GM11168 (cell line): ENCODE measurements around the gene NIT1.

Experiments
- in situ Hi-C: fragments of 300-500 bp; cut with MboI; formaldehyde crosslinking; loops from one replicate; pipeline ENCODE4 v1.12.0; 2022; ENCODE audit warnings: low sequenced_read_pairs; ENCODE audit not compliant: unreplicated experiment

The NIT1 gene, protein sequence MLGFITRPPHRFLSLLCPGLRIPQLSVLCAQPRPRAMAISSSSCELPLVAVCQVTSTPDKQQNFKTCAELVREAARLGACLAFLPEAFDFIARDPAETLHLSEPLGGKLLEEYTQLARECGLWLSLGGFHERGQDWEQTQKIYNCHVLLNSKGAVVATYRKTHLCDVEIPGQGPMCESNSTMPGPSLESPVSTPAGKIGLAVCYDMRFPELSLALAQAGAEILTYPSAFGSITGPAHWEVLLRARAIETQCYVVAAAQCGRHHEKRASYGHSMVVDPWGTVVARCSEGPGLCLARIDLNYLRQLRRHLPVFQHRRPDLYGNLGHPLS

DNA sequence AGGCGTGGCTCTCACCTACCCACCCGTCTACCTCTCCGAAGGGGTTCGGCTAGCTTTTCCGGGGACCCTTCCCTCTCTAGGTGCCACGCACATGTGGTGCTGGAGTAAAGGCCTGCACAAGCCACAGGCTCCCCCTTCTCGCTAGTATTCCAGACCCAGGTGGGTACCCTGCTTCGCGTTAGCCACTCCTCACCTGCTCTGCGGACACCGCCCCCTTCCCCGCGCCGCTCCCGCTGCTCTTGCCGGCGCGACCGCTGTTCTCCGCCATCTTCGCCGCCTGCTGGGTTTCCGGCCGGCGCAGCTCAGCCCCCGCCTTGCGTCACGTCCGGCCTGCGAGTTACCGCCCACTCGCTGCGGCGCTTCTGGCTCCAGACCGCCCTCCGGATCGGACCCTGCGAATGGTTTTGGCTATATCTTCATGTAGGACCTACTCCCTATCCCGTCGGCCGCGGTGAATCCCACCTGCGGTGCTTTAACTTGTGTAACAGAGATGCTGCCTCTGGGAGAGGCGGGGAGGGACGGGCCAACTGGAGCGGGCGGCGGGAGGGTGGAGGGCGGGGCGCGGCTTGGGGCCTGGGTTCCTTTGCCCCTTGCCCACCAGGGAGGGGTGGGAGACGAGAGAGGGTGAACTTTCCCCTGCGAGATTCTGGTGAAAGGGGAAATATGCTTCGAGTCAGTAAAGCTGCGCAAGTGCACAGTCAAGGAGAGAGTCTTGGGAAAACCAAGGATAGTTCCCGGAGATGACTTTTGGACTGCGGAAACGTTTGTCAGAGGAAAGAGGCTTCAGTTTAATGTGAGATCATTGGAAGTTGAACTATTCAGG is at the start of gene NIT1, which contains the start of gene PFDN2:
TSS of gene NIT1 (plus strand) at position 347 of the 823 bp plus-strand sequence. CDS start at position 419, 72 bp downstream.
TSS of gene PFDN2 (minus strand) at position 279 of the 823 bp plus-strand sequence. CDS start at position 268, 11 bp downstream.
- in situ Hi-C loops: no loop called here

DNA sequence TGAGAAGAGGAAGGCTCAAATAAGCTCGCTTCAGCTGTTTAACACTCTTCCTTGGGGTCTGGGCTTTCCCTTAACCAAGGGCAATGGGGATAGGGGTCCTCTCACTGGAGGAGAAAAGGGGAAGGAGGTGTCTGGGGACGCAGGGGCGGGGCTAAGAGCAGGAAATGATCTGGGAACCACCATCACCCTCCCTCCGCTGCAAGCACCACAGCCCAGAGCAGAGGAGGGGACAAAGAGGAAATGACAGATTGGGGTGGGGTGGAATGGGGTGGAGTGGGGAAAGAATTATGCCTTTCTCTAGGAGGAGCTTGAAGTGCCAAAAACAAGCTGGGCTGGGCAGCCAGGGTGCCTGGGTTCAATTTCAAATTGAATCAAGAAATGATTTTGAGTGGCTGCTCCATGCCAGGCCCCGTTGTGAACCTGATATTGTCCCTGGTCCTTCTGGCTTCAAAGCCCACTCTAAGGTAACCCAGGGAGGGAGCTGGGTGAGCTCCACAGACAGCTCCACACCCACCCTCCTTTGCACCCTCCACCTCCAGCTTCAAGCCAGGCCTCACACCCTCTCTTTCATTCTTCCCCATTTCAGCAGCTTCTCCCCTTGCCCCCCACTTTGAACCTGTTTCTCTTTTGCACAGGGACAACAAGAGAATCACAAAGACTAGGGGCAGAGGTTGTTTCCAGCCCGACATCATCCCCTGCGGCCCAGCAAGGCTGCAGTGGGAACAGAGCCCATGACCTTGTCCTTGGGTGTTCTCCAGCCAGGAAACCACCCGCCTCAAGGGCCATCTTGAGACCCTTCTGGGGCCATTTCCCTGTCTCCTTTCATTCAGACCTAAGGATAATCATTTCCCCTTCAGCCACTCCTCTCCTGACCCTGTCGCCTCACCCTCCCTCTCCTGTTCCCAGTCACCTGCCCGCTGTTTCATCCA is 49.3 kb upstream of the NIT1 start:
- in situ Hi-C loops: no loop called here

DNA sequence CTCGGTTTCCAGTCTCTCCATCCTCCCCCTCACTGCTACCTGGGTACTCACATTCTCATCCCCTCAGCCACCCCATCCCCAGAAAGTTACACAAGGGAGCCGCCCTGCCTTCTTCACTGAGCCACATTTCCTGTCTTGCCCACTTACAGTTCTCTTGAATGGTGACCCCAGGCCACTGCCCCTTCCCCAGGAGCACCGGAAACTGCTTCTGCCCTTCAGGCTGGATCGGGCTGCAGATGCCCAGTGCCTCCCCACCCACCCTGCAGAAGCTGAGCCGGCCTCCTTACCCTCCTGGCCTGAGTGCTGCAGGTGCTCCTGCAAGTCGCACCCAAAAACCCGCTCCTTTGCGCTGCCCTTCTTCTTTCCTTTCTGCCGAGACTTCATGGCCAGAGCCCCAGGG is 48.7 kb upstream of the NIT1 start:
- in situ Hi-C loops: no loop called here

DNA sequence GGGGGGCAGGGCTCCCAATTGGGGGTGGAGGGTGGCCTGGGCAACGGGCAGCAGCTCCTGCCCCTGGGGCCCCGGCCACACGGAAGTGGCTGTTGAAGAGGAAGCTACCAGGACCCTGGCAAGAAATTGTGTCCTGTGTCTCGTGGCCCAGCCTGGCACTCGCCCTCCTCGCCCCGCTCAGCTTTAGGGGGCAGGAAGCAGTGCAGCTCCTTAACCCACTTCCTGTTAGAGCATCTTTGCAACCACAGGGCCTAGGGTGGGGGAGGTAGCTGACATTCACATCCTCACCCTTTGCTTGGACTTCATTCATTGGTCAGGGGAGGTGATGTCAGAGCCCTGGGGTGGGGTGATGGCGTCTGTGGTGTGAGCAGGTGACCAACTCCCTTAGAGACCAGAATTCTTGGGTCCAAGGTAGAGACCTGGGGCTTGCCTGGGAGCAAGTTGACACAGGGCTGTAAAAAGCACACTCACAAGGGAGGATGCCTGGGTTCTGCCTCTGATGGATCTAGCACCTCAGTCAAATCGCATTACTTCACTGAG is 48.1 kb upstream of the NIT1 start, which contains the start of gene ARHGAP30:
TSS of gene ARHGAP30 (minus strand) at position 161 of the 540 bp plus-strand sequence. CDS start 267 bp downstream, outside the sequence.
- in situ Hi-C loops: no loop called here

DNA sequence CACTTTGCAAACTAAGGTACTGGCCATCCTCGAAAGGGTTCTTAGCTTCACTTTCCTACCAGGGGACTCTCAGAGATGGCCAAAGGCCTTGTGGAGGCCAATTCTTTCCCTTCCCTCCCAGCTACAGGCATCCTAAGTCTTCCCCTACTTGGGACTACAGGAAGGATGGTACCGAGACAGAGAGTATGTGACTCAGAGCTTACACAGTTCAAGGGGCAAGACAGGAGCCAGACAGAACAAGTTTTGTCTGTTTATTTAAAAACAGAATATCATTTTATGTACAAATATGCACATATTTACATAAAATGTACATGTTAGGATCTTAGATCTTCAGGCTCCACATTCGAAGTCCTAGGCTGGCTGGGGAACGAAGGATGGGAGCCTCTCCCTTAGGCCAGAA is 47.1 kb upstream of the NIT1 start:
- in situ Hi-C loops: no loop called here

DNA sequence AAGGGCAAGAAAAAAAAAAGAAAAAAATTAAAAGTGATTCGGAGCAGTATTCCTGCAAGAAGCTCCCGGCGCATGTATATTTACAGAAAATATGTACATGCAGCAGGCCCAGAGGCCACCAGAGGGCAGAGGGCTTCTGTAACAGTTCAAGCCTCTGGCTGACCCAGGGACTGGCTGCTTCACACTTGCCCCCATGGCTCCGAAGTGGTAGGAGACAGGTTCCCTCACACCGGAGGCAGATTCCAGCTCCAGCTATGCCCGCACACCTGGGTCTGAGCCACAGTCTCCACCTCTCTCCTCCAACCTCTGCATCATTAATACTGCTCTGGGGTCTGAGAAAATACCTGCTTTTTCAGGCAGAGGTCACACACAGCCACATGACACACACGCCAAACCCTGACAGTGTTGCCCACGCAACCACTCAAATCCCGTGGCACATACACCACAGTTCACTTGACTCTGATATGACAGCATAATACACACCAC is 46.0 kb upstream of the NIT1 start:
- in situ Hi-C loops: no loop called here

DNA sequence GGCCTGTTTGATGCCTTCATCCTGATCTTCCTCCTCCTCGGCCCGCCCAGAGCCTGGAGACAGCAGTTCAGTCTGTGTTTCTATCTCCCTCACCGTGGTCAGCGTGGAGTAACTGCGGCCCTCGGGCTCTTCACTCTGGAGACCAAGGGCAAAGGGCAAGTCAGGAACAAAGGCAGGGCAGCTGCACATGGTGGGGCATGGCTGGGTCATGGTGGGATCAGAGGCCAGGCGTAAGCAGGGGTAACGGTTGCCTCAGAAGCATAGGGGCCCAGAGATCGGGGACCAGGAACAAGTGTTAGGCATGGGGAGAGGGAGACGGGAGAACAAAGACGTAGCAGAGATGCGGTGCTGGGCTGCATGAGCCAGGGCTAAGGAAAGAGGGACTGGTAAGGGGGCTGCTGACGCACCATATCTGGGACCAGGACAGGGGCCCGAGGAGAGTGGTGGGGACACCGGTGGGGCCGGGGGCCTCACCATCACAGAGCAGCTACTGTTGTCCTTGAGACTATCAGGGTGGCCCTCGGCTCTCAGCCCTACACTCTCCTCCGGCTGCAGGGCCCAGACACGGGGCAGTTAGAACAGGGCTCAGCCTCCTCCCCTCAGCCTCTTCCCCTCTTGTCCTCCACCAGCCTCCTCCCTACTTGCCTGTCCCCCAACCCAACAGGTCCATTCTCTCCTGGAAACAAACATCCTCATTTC is 45.0 kb upstream of the NIT1 start:
- in situ Hi-C loops: no loop called here

DNA sequence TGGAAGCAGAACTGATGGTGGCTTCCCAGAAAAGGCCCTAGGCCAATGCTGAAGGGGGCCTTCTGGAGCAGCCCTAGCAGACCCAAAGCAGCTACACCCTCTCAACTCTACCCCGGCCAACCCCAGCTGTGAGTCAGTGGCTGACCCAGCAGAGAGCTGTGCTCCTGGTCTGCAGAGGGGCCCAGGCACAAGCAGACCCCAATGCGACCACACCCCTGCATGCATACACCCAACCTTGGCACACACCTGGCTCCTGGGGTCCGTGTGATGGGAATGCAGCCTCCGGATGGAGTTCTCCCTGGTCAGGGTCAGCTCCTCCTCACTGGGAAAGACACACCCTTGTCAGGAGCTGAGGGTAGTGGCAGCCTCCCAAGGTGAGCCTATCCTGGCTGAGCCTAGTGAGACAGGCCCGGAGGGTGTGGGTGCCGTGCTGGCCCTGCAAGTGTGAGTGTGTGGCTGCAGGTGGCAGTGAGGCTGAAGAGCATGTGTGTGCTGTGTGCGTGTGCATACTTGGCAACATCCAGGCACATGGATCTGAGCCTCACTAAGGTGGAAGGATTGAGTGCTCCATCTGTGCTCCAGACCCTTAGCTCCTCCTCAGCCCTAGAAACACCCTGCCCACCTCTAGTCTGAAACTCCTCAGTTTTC is 44.3 kb upstream of the NIT1 start:
- in situ Hi-C loops: no loop called here

DNA sequence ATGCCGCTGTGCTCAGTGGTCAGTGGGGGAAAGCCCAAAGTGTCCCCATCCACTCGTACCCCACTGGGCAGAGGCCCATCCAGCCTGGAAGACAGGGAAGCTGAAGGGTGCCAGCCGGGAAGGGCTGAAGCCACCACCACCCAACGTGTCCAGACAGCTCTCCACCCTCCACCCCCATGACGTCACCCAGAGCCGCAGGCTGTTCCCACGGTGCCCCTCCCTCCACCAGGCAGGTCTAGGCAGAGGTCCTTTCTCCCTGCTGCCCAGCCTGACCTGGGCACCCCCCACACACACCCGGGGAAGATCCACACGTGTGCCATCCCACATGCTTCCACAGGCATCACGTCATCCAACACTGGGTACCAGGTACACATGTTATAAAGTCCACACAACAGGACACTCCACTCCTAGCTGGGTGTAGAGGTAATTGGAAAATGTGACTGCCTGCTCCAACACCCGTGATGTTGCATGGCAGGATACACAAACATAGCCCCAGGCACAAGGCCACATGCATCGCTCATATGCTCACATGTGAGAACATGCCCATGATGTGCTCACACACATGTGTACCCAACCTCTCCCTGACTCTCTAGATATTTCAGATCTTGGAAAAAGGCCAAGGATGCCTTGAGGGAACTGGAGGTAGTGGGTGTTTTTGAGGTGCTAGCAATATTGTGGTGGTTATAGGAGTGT is 43.1 kb upstream of the NIT1 start:
- in situ Hi-C loops: no loop called here

DNA sequence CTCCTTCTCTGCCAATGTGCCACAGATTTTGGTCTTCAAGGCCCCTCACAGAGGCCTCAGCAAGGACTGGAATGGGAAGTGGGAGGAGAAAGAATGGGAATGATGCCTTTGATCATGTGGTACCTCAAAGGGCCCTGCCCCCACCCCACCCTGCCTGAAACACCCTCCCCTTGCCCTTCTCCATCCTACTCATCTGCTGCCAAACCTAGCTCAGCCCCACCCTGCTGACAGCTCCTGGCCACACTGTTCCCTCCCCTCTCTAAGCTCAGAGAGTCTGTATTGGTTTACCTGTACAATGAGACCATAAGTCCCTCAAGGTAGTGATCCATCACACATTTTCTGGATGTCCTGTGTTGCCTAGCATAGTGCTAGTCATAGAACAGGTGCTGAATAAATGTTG is 41.5 kb upstream of the NIT1 start:
- in situ Hi-C loops: no loop called here

DNA sequence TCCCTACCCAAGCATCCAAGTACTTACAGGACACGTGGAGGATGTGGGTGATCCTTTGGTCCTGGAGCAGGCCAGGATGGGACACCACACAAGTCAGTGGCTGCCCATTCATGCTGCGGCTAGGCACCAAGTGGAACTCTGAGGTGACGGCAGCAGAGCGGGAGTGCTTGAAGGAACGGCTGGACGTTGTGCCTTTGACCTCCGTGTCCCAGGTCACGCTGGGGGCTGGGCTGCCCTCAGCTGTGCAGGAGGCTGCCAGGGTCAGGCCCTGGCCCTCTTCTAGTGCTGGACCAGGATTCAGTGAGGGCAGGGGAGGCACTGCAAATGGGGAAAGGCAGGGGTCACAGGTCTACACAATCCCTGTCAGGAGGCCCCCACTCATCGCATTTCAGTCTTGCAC is 40.5 kb upstream of the NIT1 start:
- in situ Hi-C loops: no loop called here

DNA sequence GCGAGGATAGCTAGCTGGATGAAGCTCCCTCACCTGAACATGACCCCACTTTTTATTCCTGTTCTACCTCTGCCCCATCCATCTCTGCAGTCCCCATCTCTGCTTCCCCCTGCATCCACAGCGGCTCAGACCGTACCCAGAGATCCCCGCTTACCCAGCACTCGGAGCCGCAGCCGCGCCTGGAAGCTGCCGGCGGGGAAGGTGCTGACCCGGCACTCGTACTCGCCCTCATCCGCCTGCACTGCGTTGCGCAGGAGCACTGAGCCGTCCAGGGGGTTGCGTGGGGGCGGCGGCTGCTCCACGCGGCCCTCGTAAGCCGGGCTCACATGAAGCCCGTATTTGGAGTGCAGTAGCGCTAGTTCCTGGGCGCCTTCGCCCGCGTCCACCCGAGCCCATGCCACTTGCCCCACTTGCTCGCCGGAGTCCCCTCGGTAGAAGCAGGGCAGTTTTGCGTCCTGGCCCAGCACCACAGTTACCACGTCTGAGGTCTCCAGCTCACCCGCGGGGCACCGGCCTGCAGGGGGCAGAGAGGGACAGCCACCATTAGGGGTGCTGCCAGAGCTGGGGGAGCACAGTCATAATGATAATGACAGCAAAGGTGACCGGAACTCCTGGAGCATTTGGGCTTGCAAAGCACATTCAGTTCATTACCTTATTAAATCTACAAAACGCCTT is 38.3 kb upstream of the NIT1 start:
- in situ Hi-C loops: no loop called here

DNA sequence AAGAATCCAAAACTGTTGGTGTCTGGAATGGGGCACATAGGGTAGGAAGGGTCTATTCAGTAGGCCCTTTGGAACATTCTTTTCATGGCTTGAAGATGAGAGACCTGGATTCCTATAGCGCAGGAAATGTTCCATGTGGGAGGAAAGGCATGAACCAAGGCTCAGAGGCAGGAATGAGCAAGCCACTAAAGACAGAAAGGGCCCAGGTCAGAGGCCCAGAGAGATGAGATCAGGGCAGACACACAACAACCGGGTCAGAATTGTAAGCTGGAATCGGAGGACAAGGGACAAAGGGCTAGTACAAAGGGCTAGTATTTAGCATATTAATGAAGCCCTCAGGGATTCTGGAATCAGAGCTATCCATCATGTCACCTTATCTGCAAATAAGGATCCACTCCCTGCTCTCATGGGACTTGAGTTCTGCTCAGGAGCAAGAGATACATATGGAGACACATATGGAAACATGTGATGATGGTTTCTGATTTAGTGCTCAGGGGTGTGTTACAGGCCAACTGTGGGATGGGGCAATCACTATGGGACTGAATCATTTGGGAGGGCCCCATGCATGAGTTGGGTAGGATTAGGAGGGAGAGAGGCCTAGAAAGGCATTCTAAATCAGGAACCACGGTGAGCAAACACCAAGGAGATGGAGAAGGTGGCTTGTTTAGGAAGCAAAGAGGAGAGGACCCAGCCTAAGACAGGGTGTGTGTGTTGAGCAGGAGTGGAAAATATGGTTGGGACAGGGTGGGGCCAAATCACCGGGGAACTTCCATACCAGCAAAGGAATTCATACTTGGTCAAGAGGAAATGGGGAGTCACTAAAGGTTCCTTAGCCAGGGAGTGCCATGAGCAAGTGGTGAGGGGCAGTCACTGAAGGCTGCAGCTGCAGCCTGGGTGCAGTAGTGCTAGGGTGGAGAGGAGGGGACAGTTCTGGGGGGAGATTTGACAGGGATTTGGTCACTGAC is 37.2 kb upstream of the NIT1 start:
- in situ Hi-C loops: no loop called here

DNA sequence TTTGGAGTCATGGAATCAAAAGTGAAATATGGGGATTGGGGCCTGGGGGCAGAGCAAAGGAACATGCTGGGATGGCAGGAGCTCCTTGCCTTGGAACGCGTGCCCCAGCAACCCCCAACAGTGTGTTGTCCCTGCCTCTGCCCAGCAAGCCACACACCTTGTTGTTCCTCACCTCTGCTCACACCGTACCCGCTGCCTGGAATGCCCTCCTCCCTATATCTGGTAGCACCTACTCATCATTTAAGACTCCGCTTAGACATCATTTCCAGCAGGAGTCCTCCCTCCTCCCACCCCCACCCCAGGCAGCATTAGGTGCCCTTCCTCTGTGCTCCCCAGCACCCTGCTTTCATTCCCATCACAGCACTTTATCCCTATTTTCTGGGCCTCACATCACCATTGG is 36.4 kb upstream of the NIT1 start:
- in situ Hi-C loops: no loop called here

DNA sequence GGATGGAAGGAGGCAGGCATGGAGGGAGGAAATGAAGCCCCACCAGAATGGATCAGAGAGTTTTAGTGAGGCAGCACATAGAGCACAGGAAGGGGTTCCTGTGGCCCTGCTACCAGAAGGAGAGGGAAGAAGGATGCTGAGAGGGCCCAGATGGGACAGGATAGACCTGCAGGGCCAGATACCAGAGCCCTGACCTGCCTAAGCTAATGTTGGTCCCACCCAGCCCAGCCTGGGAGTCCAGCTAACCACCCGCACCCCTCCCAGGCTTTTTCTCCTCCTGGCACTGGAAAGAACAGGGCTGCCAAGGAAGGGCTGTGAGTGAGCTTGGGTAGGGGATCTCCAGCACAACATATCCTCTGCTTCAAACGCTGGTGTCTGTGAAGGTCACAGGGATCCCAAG is 35.4 kb upstream of the NIT1 start:
- in situ Hi-C loops: no loop called here

DNA sequence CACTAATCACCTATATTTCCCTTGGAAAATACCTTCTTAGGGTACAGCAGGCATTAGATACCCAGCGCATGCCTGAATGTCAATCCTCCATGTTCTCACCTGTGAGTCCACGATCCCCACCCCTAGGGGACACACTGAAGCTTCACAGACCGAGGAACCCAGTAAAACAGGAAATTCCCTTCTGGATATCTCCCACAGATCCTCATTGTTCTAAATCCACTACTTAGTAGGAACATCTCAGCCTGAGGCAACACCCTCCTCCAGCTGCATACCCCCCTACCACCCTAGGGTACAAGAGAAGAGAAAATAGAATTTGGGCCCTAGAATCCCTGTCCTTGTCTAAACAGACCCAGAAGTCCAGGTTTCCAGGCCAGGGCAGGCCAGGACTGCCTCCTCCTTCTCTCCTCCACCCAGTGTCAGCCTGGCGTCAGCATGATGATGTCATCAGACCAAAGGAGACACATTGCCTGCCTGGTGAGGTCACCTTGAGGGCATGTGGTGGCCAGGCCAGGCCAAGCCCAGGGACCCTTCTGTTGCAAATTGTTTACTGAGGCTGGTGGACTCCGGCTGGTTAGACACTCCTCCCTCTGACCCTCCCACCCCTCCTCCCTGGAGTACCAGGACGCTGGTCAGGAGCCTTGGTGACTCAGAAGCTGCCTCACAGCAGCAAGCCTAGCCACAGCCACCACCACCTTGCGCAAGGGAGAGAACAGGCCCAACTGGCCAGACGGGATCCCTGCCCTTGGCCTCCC is 34.7 kb upstream of the NIT1 start:
- in situ Hi-C loops: no loop called here
